GM18868 (cell line): ENCODE measurements around the gene SLC43A2.

ENCODE experiments used
- ATAC-seq: cut with Tn5 transposase; IDR thresholded peaks from one replicate; pipeline ENCODE4 v1.9.1; 2021; ENCODE audit warnings: mild to moderate bottlenecking, moderate library complexity; ENCODE audit not compliant: unreplicated experiment

The SLC43A2 gene

DNA sequence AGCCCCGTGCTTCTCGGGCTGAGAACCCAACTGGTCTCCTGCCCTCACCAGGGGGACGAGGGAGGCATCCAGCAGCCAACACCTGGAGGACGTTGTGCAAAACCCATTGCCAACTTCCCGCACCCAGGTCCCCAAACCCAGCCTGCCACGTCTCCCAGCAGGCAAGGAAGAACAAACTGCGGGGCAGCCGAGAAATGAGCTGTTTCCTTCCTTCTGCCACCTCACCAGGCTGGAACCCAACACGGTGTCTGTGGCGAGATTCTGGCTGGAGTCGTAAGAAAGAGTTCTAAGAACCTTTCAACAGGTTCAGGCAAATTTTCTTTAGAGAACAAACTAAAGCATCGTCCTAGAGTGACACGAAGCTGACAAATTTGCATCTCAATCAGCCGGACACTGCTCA is 3.6 kb downstream of the SLC43A2 start:
- ATAC-seq = no peak

DNA sequence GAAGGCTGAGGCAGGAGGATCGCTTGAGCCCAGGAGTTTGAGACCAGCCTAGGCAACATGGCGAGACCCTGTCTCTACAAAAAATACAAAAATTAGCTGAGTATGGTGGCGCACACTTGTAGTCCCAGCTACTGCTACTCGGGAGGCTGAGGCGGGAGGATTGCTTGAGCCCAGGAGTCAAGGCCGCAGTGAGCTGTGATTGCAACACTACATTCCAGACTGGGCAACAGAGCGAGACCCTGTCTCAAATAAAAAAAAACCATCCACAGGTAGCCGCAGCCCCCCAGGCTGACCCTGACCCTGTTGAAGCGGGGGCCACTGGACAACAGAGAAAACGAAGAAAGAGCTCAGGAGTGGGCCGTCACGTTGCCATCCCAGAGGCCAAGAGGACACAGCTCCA is 4.0 kb downstream of the SLC43A2 start:
- no peak for ATAC-seq

DNA sequence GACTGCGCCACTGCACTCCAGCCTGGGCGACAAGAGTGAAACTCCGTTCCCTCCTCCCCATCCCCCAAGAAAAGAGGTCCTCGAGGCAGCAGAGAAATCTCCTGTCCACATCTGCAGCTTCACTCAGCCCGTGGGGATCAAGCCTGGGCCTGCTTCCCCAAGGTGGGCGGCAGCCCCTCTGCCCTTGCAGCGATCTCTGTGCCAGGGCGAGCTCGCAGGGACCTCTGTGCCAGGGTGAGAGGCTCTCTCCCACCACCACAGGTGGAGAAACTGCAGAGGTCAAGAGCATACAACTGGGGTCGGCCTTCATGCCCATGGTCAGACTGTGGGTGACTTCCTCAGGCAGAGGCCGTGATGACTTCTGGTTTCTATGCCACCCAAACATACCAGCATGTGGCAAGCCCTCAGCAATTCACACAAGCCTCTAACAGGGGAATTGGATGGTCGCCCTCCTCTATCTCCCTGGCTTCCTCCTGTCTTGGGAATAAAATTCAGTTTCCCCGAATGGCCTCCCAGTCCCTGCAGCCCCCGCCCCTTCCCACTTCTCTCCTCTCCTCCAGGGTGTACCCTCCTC is 5.5 kb downstream of the SLC43A2 start:
- ATAC-seq = no peak

DNA sequence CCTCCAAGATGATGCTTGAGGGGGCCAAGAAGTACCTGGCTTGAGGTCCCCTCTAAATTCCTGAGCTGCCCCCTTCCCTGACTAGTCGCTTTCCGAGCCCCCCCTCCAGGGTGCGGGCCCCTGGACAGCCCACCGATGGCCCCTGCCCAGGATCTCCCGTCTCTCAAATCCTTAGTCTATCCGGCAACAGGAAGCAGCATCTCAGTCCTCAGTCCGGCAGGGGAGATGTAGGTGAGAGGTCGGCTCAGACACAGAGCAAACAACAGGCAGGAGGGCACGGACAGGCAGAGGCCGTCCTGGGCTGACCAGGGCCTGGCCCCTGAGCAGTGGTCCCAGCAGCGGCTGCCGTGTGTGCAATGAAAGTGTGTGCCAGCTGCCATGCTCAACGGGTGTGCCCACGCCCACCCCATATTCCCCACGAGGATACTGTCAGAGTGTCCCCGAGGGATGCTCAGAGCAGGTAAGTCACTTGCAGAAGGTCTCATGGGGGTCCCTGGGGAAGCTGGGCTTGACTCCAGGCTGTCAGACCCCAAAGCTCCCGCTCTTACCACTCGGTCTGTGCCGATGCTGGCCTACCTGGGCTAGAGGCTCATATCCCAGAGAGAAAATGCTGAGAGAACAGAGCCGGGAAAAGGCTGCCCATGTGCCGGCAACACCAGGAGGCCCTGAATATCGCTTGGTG is 7.2 kb downstream of the SLC43A2 start:
- ATAC-seq = no peak

DNA sequence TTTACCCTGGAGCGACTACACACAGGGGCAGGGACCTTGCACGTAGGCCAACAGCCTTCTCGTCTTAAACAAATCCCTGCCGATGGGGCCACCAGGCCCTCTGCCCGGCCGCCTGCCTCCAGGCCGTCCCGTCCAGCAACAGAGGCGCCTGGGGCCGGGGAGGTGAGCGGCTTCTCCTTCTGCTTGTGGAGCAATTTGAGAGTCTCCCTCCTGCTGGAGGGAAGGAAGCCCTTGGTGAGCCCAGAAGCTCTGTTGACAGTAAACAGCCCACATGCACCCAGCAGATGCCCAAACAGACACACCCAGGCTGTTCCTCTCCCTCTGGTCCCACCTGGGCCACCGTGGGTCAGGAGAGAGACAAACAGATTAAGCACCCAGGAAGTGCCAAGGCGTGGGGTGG is 8.1 kb downstream of the SLC43A2 start:
- no peak for ATAC-seq

DNA sequence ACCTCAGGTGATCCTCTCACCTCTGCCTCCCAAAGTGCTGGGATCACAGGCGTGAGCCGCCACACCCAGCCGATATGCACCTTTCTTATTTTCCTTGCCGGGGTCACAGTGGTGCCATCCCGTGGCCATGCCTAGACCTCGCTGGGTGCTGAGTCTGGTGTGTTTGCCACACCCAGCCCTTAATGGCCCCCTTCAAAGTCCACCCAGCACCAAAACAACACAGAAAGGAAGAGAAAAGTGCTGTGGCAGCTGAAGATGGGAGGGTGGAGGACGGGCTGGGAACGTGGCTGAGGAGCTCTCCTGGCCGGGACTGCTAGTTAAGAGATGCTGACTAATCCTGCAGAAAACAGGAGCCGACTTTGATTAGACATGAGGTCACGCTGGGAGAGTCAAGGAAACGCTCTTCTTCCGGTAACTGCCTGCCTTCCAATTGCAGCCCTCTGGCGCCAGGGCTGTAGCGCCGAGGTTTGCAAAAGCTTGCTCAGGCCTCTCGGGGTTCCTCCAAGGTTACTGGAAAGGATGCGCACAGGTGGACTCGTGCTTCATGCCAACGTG is 10.9 kb downstream of the SLC43A2 start:
- ATAC-seq = no peak

DNA sequence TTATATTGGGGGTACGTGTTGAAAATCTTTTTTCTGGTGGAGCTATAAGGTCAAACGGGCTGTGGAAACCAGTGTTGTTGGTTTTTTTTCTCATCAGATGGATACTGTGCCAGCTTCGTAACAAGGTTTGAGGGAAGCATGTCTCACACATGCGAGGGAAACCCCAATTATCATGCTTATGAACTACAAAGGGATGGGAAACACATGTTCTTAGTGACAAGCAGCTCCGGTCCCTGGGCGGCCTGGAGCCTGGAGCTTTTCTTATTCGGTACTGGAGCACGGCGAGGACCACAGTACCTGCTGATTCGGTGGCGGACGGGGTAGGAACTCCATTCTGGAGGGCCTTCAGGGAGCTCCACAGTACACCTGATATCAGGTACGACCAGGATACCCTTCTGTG is 12.5 kb downstream of the SLC43A2 start:
- no peak for ATAC-seq

DNA sequence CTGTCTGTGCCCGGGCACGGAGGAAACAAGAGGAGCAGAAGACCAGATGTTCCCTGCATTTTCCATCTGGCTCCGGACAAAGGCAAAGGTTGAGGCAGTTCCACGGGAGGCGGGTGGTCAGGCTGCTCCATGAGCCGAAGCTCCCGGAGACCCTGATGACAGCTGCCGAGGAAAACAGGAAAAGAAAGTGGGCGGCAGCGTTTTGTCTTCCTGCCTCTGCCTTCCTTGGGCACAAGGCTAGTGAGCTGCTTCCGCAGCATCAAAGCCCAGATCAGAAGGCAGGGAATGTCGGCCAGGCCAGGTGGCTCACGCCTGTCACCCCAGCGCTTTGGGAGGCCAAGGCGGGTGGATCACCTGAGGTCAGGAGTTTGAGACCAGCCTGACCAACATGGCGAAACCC is 16.2 kb downstream of the SLC43A2 start:
- no peak for ATAC-seq

DNA sequence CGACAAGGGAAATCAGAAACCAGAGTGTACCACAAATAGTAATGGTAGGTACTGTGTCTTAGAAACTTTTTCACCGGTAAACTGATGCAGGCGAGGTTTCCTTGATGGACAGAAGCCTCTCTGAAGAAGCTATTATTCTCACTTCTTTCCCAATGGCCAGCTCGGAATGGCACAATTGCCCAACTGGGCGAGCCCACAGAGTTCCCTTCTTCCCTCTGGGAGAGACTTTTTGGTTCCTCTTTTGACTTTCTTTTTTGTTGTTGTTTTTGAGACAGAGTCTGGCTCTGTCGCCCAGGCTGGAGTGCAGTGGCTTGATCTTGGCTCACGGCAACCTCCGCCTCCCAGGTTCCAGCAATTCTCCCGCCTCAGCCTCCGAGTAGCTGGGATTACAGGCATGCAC is 16.9 kb downstream of the SLC43A2 start:
- ATAC-seq = no peak

DNA sequence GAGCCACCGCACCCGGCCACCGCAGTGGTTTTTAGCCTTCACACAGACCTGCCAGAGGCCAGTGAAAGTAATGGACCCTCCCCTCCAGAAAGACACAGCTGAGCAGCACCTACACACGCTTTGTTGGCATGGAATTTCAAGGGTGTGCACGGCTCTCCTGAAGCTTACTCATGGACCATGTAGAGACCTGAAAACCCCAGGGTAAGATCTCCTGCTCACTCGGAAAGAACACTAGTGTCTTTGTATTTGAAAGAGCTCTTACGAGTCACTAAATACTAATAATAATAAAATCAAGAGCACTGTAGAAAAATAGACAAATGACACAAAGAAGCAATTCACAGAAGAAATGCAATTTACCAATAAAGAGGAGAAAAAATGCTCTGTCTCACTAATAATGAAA is 20.0 kb downstream of the SLC43A2 start:
- no peak for ATAC-seq

DNA sequence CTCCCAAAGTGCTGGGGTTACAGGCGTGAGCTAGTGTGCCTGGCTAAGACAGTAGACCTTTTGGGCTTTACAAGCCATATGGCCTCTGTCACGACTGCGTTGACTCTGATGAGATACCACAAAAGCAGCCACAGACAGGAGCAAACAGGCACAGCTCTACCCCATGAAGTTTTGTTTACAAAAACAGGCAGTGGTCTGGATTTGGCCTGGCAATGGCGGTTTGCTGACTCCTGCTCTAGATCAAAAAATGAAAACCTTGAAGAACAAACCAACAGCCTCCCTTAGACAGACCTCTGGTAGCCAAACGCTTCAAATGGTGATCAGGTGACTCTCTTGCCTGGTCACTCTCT is 20.7 kb downstream of the SLC43A2 start:
- no peak for ATAC-seq

DNA sequence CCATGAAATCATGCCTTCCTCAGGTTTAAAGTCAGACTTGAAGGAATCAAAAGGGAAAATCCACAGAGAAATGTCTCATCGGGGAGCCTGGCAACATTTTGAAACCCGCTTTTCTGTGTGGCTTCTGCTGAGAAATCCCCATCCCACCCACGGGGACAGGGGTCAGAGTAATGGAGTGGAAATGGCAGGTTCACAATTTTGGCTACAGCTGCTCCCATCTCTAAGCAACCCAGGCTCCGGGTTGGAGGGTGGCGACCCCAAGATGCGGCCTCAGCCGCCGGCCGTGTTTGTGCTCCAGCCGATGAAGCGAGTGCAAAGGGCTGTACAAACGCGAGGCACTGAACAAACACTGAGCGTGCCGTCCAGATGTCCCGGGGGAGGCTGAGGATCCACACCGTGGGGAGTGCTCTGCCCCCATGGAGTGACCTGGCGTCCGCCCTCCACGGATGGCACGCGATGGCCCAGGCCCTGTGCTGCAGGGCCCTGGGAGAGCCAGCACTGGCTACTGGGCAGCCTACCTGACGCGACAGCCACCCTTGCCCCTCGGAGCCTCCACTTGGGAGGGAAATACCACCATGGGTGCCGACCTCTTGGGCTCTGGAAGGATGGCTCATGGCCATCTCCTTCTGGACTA is 22.2 kb downstream of the SLC43A2 start:
- ATAC-seq = peak; percentile 32

DNA sequence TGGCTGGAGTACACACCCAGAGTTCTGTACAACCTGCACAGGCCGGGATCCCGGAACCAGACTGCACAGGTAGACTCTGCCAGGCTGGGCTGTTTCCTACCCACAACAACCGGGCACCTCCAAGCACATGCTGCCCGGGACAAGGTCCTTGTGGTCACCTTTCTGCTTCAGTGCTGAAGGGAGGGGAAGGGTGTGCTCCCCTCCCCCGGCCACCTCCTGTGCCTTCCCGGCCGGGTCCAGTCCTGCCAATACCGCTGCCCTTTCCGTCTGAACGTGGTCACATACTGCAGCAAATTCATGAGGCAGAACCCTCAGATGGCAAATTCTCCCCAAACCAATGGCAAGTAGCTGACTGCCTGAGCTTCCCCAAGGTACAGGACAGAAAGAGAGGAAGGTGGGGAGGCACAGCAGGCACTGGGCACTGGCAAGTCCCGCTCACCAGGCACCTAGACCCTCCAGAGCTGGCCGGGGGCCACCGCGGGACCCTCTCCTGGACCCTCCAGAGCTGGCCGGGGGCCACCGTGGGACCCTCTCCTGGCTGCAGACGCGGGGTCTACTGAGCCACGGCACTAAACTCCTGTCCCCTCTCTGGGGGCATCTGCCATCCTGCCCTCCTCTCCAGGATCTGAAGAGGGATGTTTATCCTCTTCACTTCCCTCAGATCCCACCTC is 22.8 kb downstream of the SLC43A2 start:
- no peak for ATAC-seq

DNA sequence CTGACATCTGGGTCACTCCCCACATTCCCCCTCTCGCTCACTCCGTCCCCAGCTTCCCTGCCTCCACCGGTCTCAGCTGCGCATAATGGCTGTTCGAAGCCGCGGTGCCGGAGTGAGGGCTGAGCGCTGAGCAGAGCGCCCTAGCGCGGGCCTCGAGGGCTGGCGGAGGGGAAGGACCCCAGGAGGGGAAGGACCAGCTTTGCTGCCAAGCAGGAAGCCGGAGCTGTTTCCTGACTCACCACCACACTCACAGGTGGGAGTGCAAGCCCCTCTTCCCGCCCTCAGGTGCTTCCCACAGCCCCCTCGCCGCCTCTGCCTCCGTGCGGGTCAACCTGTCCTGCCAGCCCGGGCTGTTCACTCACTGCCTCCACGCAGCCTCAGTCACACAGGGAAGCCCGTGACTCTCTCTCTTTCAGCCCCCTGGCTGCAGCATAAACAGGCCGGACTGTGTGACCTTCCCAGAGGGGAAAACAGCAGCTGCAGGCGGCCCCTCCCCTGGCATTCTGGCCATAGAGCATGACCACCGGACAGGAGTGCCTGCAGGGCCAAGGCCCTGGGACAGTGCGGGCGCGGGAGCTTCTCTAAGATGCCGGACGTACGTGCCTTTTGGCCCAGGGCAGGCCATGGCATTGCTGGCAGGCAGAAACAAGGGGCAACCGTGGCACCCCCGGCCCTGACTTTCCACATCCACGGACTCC is 23.7 kb downstream of the SLC43A2 start:
- no peak for ATAC-seq

DNA sequence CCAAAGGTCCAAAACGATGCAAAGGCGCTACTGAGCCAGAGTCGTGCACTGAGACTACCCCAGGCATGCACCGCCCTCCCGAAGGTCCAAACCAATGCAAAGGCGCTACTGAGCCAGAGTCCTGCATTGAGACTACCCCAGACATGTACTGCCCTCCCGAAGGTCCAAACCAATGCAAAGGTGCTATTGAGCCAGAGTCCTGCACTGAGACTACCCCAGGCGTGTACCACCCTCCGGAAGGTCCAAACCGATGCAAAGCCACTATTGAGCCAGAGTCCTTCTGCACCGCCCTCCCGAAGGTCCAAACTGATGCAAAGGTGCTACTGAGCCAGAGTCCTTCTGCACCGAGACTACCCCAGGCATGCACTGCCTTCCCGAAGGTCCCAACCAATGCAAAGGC is 27.1 kb downstream of the SLC43A2 start:
- ATAC-seq = no peak

DNA sequence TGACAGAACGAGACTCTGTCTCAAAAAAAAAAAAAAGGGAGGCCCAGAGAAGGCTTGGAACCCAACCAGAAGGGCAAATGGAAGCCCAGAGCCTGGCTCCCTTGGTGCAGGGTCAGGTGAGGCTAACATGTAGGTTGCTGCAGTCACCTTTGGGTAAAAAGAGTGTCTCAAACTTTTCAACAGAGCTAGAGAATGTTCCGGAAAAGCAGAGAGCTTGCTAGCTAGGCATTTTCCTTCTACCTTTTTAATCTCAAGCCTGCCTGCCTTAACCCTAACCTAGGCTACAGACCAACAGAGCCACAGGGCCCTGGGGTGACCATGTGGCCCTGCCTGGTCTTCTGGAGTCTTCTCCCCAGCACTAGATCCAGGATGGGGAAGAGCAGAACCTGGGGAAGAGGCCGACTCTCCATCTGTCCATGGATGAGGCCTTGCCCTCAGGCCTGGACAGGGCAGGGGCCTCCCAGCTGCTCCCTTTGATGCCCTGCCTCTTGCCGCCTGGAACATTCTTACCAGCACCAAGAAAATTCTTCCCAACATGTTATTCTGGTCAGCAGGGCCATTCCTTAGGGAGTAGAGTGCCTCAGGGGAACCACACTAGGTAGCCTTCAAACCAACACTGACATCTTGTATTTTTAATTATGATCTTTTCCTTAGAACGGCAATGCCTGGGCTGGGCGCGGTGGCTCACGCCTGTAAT is 30.1 kb downstream of the SLC43A2 start:
- no peak for ATAC-seq

DNA sequence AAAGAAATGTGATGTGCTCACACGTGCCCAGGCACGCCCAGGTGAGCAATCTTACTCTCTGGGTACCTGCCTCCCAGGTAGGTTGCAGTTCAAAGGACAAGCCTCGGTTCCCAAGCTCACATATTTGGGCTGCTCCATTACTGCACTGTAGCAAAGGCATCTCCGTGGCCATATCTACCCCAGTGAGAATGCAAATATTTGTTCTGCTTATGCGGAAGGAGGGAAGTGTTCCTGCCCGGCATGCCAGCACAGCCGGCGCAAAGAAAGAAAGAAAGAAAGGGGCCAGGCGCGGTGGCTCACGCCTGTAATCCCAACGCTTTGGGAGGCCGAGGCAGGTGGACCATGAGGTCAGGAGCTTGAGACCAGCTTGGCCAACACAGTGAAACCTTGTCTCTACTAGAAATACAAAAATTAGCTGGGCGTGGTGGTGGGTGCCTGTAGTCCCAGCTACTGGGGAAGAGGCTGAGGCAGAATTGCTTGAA is 30.7 kb downstream of the SLC43A2 start:
- no peak for ATAC-seq

DNA sequence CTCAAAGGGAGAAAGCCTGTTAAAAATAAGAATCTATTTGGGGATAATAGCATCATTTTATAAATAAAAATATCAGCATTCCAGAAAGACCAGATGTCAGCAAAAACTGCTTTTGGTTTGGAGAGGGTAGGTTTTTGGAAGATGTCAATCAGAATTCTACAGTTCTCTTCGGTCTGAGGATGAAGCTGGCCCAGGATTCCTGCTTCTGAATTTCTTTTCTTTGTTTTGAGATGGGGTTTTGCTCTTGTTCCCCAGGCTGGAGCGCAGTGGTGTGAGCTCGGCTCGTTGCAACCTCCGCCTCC is 35.1 kb downstream of the SLC43A2 start:
- no peak for ATAC-seq

DNA sequence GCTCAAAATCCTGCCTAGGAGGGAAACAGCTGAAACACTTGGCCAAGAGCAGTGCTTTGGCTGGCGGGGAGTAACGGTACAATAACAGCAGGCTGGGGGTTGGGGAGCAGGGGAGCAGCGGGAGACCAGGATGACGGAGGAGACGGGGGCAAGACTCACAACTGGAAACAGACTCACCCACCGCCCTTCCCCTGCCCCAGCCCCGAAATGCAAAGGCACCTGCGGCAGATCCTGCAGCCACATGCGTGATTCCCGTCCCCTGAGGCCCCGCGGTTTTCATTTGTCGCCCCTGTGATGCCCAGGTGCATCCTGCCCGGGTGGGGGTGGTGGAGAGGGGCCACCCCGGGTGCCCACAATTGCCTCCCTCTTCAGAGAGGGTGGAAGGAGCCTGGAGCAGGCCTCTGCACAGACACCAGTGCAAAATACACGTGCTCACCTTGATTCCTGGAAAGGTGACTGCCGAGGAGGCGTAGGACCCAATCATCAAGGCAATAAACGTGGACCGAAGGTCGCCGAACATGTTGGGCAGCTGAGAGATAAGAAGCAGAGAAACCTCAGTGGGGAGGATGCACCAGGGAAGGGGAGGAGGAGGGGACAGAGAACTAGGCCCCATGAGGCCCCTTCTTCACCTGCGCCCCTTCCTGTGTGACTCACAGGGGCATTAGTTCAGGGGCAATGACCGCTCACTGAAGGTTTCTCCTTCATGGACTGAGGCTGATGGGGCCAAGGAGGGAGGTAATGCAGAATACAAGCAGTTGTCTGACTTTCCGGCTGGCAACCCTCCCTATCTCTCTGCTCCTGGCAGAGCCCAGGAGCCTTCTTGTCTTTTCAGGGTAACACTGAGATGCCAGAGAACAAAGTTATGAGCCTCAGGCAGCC is 35.6 kb downstream of the SLC43A2 start:
- ATAC-seq = peak; percentile 63
